ENCODE results near the gene CAPN2. TPM values are rescaled to one million over a fixed set of nuclear protein-coding genes. Genes with fewer than 3 reads are reported as not detected.

The CAPN2 gene
- polyA plus RNA-seq, 1 of the 3 experiments (the other 2 are of a cell fraction) = 208 TPM

GRCh38 chr1:223731133-223731770, 18.9 kb downstream of the CAPN2 start (continued):
- TF ChIP-seq IRF3 (IDR thresholded peaks at IDR 0.05; ENCODE audit: low read depth, low read length) = no peak
- no peak for TF ChIP-seq RCOR1 (IDR thresholded peaks at IDR 0.05; ENCODE audit: low read length)
- TF ChIP-seq FOXJ3 (CRISPR knock-in tag; IDR thresholded peaks at IDR 0.05) = no peak
- no peak for TF ChIP-seq REST (IDR thresholded peaks at IDR 0.05; ENCODE audit: low read depth, low read length)
- no peak for TF ChIP-seq MEF2A (IDR thresholded peaks at IDR 0.05; ENCODE audit: borderline replicate concordance, low read depth)
- TF ChIP-seq TAF1 (IDR thresholded peaks at IDR 0.05; ENCODE audit: borderline replicate concordance, low read depth, low read length) = no peak
- TF ChIP-seq TCF12 (IDR thresholded peaks at IDR 0.05) = peak; percentile 7; the same call in 1 of the 2 replicates
- TF ChIP-seq PBX3 (IDR thresholded peaks at IDR 0.05) = 0 out of 2 replicates have a peak, but pooled peaks have one; percentile 7
- TF ChIP-seq ELF1 (IDR thresholded peaks at IDR 0.05) = no peak

- 0 out of 2 replicates have a peak, but pooled peaks have one; percentile 21 for TF ChIP-seq TCF12 (IDR thresholded peaks at IDR 0.05)
- TF ChIP-seq PBX3 (IDR thresholded peaks at IDR 0.05) = peak; percentile 26; the same call in 1 of the 2 replicates
- TF ChIP-seq IRF3 (IDR thresholded peaks at IDR 0.05; ENCODE audit: low read depth, low read length) = no peak
- TF ChIP-seq NFIC (IDR thresholded peaks at IDR 0.05; ENCODE audit: borderline replicate concordance) = peak; percentile 64; the same call in 1 of the 2 replicates
- ChIA-PET POLR2A (no interaction called here), CTCF (interaction anchor here (1.0 to 3.6 kb wide), 3 partner anchors 15 to 35 kb away, joined by 3 to 23 read pairs (median 4); no protein-coding TSS in a partner anchor)
- Histone ChIP-seq H3K9me2 (no peaks in the 10 kb centered on the region), H3K4me2 (peak overlapping the region; percentile 38; the same call in 1 of the 2 replicates), H3K9ac (0 out of 2 replicates have a peak overlapping the region, but pooled peaks have one; percentile 19), H3F3A (replicated peaks; ENCODE audit: insufficient read depth) (peaks cover 25% of the 10 kb centered on the region), H3K4me1 (ENCODE audit: control insufficient read depth in 1 of 2, insufficient read depth in 2 of 2, low read depth in 1 of 2, low read length in 1 of 2) (peaks cover 29 to 40% of the 10 kb centered on the region in 2 experiments), H3K27me3 (ENCODE audit: insufficient read depth) (no peaks in the 10 kb centered on the region), H4K20me1 (ENCODE audit: insufficient read depth) (peaks cover 48% of the 10 kb centered on the region), H3K4me3 (ENCODE audit: low read depth in 2 of 2, low read length in 1 of 2) (no peak overlapping the region), H3K9me3 (no peaks in the 10 kb centered on the region), H2AFZ (ENCODE audit: low read depth) (no peak overlapping the region), H3K27ac (ENCODE audit: low read depth in 2 of 2, low read length in 1 of 2) (peak overlapping the region; percentile 66 to 91), H3K79me2 (ENCODE audit: insufficient read depth) (peaks cover 98% of the 10 kb centered on the region), H3K36me3 (replicated peaks in 1 of 2; ENCODE audit: control insufficient read depth in 1 of 2, insufficient read depth in 2 of 2, low read length in 1 of 2) (peaks cover 17 to 23% of the 10 kb centered on the region in 2 experiments)
- no peak for DNase-seq
- WGBS (ENCODE audit: low lambda C conversion rate) = 71% methylated on average over 6 of the region's 6 CpGs
These were observed 20.9 kb downstream of the CAPN2 start for GRCh38 chr1:223732993-223733798.
